Measurements from ENCODE around the gene SLC48A1.

The SLC48A1 gene

GRCh38 chr12:47763481-47764346 lies 9.3 kb upstream of the SLC48A1 start:
- no peak for DNase-seq (ENCODE audit: low read depth)
- H3K4me3 ChIP-seq (replicated peaks; ENCODE audit: low read depth, low read length) = no peak overlapping the region
- TF ChIP-seq CTCF (IDR thresholded peaks at IDR 0.05; ENCODE audit: low read length, missing control alignments) = no peak

GRCh38 chr12:47766502-47767215 lies 6.4 kb upstream of the SLC48A1 start:
- H3K4me3 ChIP-seq (replicated peaks; ENCODE audit: low read depth, low read length) = no peak overlapping the region
- no peak for TF ChIP-seq CTCF (IDR thresholded peaks at IDR 0.05; ENCODE audit: low read length, missing control alignments)
- no peak for DNase-seq (ENCODE audit: low read depth)

- peak; percentile 67 for DNase-seq (ENCODE audit: low read depth)
- no peak overlapping the region for H3K4me3 ChIP-seq (replicated peaks; ENCODE audit: low read depth, low read length)
- TF ChIP-seq CTCF (IDR thresholded peaks at IDR 0.05; ENCODE audit: low read length, missing control alignments) = peak; percentile 62
Measured at GRCh38 chr12:47767216-47767724, 5.8 kb upstream of the SLC48A1 start.

- TF ChIP-seq CTCF (IDR thresholded peaks at IDR 0.05; ENCODE audit: low read length, missing control alignments) = no peak
- H3K4me3 ChIP-seq (replicated peaks; ENCODE audit: low read depth, low read length) = no peak overlapping the region
- peak; percentile 42 for DNase-seq (ENCODE audit: low read depth)
Measured at GRCh38 chr12:47768323-47768811, 4.7 kb upstream of the SLC48A1 start.

GRCh38 chr12:47769234-47770085 lies 3.6 kb upstream of the SLC48A1 start:
- no peak for DNase-seq (ENCODE audit: low read depth)
- no peak for TF ChIP-seq CTCF (IDR thresholded peaks at IDR 0.05; ENCODE audit: low read length, missing control alignments)
- H3K4me3 ChIP-seq (replicated peaks; ENCODE audit: low read depth, low read length) = no peak overlapping the region

- TF ChIP-seq CTCF (IDR thresholded peaks at IDR 0.05; ENCODE audit: low read length, missing control alignments) = no peak
- no peak overlapping the region for H3K4me3 ChIP-seq (replicated peaks; ENCODE audit: low read depth, low read length)
- DNase-seq (ENCODE audit: low read depth) = peak; percentile 69
Measured at GRCh38 chr12:47770086-47770726, 2.8 kb upstream of the SLC48A1 start.
